ENCODE results near the gene PLCH1.

GRCh38 chr3:155342344-155342743 is 402.5 kb downstream of the PLCH1 start:
- TF ChIP-seq CTCF (optimal IDR thresholded peaks at IDR 0.05 in 1 of 3, IDR thresholded peaks at IDR 0.05 in 1 of 3, conservative IDR thresholded peaks at IDR 0.05 in 1 of 3; ENCODE audit: extremely low read depth in 1 of 3, insufficient read depth in 2 of 3, low read length in 3 of 3) (no peak), EZH2 (IDR thresholded peaks at IDR 0.05; ENCODE audit: low read length) (no peak)
